ENCODE data around the gene TMPRSS13. TPM values are rescaled to one million over a fixed set of nuclear protein-coding genes. Genes with fewer than 3 reads are reported as not detected.

Gene TMPRSS13
- polyA plus RNA-seq, 2 of the 4 experiments (the other 2 are of a cell fraction) = not detected

DNA sequence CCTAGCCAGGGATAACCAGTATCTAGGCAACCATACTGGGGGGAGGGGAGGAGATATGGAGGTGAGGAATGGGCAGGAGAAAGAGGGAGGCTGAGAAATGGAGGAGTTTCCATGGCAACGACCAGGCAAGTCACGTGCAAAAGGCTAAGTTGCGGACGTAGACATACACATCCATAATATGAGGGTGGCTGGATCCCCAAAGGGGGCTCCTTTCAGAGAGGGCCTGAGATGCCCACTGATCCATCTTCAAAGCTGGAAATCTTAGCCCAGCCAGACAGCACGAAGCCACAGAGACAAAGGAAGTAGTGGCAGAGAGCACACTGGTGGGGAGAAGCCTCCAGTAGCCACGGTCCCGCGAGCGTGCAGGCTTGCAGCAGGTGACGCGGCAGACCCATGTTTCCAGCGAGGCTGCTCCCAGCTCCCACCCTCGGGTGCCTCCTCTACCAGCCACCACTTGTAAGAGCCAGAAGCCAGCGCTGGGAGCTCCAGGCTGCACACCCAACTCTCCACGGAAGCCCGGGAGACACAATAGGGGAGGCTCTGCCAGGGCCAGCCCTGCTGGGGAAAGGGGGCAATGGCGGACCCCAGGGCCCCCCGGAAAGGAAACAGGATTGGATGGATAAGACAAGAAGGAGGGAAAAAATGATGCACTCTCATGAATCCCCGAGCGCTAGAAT lies 53.7 kb downstream of the TMPRSS13 start (continued):
- no peak for TF ChIP-seq HOXA7 (CRISPR knock-in tag; IDR thresholded peaks at IDR 0.05)
- no peak for TF ChIP-seq SMC3 (IDR thresholded peaks at IDR 0.05)
- no peak for TF ChIP-seq RCOR1 (IDR thresholded peaks at IDR 0.05; ENCODE audit: low read depth, low read length)
- no peak for TF ChIP-seq RAD21 (conservative IDR thresholded peaks at IDR 0.05 in 1 of 2, IDR thresholded peaks at IDR 0.05 in 1 of 2)
- no peak for TF ChIP-seq HDAC2 (IDR thresholded peaks at IDR 0.05)
- no peak for TF ChIP-seq KDM5A (IDR thresholded peaks at IDR 0.05)
- TF ChIP-seq, protein P1, sequence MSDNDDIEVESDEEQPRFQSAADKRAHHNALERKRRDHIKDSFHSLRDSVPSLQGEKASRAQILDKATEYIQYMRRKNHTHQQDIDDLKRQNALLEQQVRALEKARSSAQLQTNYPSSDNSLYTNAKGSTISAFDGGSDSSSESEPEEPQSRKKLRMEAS (IDR thresholded peaks at IDR 0.05) = no peak

DNA sequence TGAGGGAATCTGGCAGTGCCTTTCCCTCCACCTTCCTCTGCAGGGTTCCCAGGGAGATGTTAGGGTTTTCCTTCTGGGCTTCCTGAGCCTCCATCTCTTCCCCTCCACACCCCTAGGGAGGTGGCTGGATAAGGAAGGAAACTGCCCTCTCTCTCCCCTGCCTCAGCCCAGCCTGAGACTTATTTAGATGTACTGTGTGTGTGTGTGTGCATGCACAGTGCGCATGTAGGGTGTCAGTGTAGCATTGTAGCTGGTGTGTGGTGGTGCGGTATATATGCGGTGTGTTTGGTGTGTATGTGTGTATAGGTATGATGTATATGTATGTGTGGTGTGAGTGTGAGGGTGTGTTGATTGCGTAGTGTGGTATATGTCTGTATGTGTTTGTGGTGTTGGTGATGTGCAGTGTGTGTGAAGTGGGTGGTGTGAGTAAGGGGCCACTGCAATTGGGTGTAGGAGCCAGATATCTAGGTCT lies 54.3 kb downstream of the TMPRSS13 start:
- WGBS (ENCODE audit: missing lambda C conversion rate) = 89% methylated on average over 4 of the region's 4 CpGs
- Histone ChIP-seq H3K9me3 (no peaks in the 10 kb centered on the region), H3K4me3 (no peak overlapping the region), H3K27ac (no peak overlapping the region), H3K4me2 (no peak overlapping the region), H3K4me1 (no peaks in the 10 kb centered on the region)
- ATAC-seq (no peak), DNase-seq (ENCODE audit: low read depth in 1 of 2, low spot score in 1 of 2) (no peak), FAIRE-seq (no peak)
- TF ChIP-seq GATA3 (IDR thresholded peaks at IDR 0.05; ENCODE audit: borderline replicate concordance) = no peak
- no peak for TF ChIP-seq HDAC2 (IDR thresholded peaks at IDR 0.05)
- TF ChIP-seq FOSL2 (IDR thresholded peaks at IDR 0.05) = no peak
- no peak for TF ChIP-seq FOSL2 (CRISPR knock-in tag; IDR thresholded peaks at IDR 0.05)
- no peak for TF ChIP-seq RNF2 (IDR thresholded peaks at IDR 0.05; ENCODE audit: borderline replicate concordance, low read depth)
- no peak for TF ChIP-seq ZC3H11A (IDR thresholded peaks at IDR 0.05)
- TF ChIP-seq, protein P2, sequence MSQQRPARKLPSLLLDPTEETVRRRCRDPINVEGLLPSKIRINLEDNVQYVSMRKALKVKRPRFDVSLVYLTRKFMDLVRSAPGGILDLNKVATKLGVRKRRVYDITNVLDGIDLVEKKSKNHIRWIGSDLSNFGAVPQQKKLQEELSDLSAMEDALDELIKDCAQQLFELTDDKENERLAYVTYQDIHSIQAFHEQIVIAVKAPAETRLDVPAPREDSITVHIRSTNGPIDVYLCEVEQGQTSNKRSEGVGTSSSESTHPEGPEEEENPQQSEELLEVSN (IDR thresholded peaks at IDR 0.05; ENCODE audit: borderline replicate concordance, low read depth) = no peak
- no peak for TF ChIP-seq TP53 (CRISPR knock-in tag; IDR thresholded peaks at IDR 0.05)
- POLR2A ChIA-PET = no interaction called here
- CTCF ChIA-PET = no interaction called here

DNA sequence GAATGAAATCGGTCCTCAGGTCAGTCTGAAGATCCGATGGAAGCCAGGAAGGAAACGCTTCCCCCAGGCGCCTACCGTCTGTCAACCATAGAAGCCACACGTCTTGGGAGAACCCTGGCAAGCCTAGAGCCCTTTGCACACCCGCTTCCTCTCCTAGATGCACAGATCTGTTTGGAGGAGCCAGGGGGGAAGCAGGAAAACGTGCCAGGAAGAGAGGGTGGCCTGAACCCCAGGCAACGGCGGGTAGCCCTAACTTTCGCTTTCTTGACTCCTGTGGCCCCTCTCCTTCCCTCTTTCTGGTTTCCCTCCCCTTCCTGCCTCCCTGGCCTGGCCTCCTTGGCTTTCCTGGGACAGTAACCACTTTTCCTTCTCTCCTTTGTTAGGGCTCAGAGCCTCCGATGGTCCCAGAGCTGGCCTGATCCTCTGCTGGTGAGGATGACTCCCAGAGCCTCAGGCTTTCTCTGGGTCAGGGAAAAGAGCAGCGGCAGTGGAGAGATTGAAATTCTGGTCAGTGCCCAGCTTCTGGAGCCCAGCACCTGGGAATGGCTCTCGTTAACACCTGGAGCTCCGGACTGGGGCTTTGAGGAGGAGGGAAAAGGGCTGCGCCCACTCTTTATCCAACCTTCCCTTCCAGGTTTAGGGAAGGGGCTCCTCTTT lies 54.8 kb downstream of the TMPRSS13 start:
- no peak for ATAC-seq
- Histone ChIP-seq H3K9me3 (no peaks in the 10 kb centered on the region), H3K4me2 (no peak overlapping the region), H3K4me1 (no peaks in the 10 kb centered on the region), H3K27ac (no peak overlapping the region), H3K4me3 (no peak overlapping the region)
- WGBS (ENCODE audit: missing lambda C conversion rate) = 66% methylated on average over 13 of the region's 16 CpGs
- FAIRE-seq = no peak
- POLR2A ChIA-PET = no interaction called here
- TF ChIP-seq, protein P1 (IDR thresholded peaks at IDR 0.05) = no peak
- TF ChIP-seq RCOR1 (IDR thresholded peaks at IDR 0.05; ENCODE audit: low read depth, low read length) = no peak
- TF ChIP-seq FOXS1 (CRISPR knock-in tag; IDR thresholded peaks at IDR 0.05) = no peak
- no peak for TF ChIP-seq MAZ (IDR thresholded peaks at IDR 0.05; ENCODE audit: borderline replicate concordance, low read depth, low read length)
- TF ChIP-seq, protein P3, sequence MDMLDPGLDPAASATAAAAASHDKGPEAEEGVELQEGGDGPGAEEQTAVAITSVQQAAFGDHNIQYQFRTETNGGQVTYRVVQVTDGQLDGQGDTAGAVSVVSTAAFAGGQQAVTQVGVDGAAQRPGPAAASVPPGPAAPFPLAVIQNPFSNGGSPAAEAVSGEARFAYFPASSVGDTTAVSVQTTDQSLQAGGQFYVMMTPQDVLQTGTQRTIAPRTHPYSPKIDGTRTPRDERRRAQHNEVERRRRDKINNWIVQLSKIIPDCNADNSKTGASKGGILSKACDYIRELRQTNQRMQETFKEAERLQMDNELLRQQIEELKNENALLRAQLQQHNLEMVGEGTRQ (IDR thresholded peaks at IDR 0.05) = no peak
- TF ChIP-seq POLR2AphosphoS2 (conservative IDR thresholded peaks at IDR 0.05; ENCODE audit: low read length) = no peak
- no peak for TF ChIP-seq FOSL2 (IDR thresholded peaks at IDR 0.05)
- no peak for TF ChIP-seq FOSL2 (CRISPR knock-in tag; IDR thresholded peaks at IDR 0.05)
- no peak for TF ChIP-seq HDAC2 (IDR thresholded peaks at IDR 0.05)
- no peak for TF ChIP-seq EHMT2 (IDR thresholded peaks at IDR 0.05; ENCODE audit: low read depth)
- no peak for TF ChIP-seq PHF8 (IDR thresholded peaks at IDR 0.05; ENCODE audit: borderline replicate concordance, low read depth)
- no peak for TF ChIP-seq RNF2 (IDR thresholded peaks at IDR 0.05; ENCODE audit: borderline replicate concordance, low read depth)
- no peak for TF ChIP-seq KDM5A (IDR thresholded peaks at IDR 0.05)
- TF ChIP-seq, protein P4, sequence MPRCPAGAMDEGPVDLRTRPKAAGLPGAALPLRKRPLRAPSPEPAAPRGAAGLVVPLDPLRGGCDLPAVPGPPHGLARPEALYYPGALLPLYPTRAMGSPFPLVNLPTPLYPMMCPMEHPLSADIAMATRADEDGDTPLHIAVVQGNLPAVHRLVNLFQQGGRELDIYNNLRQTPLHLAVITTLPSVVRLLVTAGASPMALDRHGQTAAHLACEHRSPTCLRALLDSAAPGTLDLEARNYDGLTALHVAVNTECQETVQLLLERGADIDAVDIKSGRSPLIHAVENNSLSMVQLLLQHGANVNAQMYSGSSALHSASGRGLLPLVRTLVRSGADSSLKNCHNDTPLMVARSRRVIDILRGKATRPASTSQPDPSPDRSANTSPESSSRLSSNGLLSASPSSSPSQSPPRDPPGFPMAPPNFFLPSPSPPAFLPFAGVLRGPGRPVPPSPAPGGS (IDR thresholded peaks at IDR 0.05) = no peak
- no peak for TF ChIP-seq FOSB (CRISPR knock-in tag; IDR thresholded peaks at IDR 0.05)
- no peak for TF ChIP-seq ZSCAN20 (CRISPR knock-in tag; IDR thresholded peaks at IDR 0.05)
- no peak for TF ChIP-seq ZNF302 (CRISPR knock-in tag; IDR thresholded peaks at IDR 0.05)
- TF ChIP-seq EHF (CRISPR knock-in tag; IDR thresholded peaks at IDR 0.05) = no peak
- TF ChIP-seq, protein P5, sequence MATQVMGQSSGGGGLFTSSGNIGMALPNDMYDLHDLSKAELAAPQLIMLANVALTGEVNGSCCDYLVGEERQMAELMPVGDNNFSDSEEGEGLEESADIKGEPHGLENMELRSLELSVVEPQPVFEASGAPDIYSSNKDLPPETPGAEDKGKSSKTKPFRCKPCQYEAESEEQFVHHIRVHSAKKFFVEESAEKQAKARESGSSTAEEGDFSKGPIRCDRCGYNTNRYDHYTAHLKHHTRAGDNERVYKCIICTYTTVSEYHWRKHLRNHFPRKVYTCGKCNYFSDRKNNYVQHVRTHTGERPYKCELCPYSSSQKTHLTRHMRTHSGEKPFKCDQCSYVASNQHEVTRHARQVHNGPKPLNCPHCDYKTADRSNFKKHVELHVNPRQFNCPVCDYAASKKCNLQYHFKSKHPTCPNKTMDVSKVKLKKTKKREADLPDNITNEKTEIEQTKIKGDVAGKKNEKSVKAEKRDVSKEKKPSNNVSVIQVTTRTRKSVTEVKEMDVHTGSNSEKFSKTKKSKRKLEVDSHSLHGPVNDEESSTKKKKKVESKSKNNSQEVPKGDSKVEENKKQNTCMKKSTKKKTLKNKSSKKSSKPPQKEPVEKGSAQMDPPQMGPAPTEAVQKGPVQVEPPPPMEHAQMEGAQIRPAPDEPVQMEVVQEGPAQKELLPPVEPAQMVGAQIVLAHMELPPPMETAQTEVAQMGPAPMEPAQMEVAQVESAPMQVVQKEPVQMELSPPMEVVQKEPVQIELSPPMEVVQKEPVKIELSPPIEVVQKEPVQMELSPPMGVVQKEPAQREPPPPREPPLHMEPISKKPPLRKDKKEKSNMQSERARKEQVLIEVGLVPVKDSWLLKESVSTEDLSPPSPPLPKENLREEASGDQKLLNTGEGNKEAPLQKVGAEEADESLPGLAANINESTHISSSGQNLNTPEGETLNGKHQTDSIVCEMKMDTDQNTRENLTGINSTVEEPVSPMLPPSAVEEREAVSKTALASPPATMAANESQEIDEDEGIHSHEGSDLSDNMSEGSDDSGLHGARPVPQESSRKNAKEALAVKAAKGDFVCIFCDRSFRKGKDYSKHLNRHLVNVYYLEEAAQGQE (IDR thresholded peaks at IDR 0.05) = no peak
- no peak for TF ChIP-seq NR3C1 (IDR thresholded peaks at IDR 0.05)
- CTCF ChIA-PET = no interaction called here
- DNase-seq (ENCODE audit: low read depth in 1 of 2, low spot score in 1 of 2) = no peak

Data from A549 (cell line).